B cell (primary cell): ENCODE measurements around the gene NOXO1.

ENCODE experiments used
- CTCF ChIP-seq: fragments of 200-600 bp; IDR thresholded peaks from one replicate; pipeline ENCODE4 v1.8.0; 2022; ENCODE audit warnings: antibody characterized with exemption, mild to moderate bottlenecking
- EZH2 ChIP-seq: IDR thresholded peaks from 2 replicates; pipeline ENCODE4 v1.6.1; 2012; ENCODE audit warnings: borderline replicate concordance, low read depth, mild to moderate bottlenecking, moderate library complexity, low read length; ENCODE audit not compliant: insufficient read depth, poor library complexity, severe bottlenecking

- TF ChIP-seq CTCF (no peak), EZH2 (no peak)
These were observed 5.1 kb downstream of the NOXO1 start for GRCh38 chr16:1976216-1976520.
